Neural cell (in vitro differentiated cells): ENCODE data around the gene B2M. TPM values are rescaled to one million over a fixed set of nuclear protein-coding genes. Genes with fewer than 3 reads are reported as not detected.
"Not testable (repeated sequence)": the region's sequence is repeated elsewhere in the genome, so short reads cannot be mapped to it uniquely, and the experiment has no call there.

Source experiments
- H2AFZ ChIP-seq: fragments of 200-600, 300-800 bp; sonication (generic), shearing (Covaris generic); 2 replicates; pipeline ENCODE4 v1.6.0; 2014; ENCODE audit warnings: low read depth, mild to moderate bottlenecking, antibody characterized with exemption, low read length, moderate library complexity
- H3F3A ChIP-seq: fragments of 200-600 bp; shearing (Covaris generic); 2 replicates; pipeline ENCODE4 v1.6.1; 2016; ENCODE audit warnings: mild to moderate bottlenecking, moderate library complexity, mixed read lengths, antibody characterized with exemption, low read length; ENCODE audit not compliant: insufficient read depth, poor library complexity, severe bottlenecking
- H3K27ac ChIP-seq: fragments of 200-600, 300-800 bp; sonication (generic), shearing (Covaris generic); 2 replicates; pipeline ENCODE4 v1.5.1; 2014; ENCODE audit warnings: mild to moderate bottlenecking, low read length, moderate library complexity
- H3K27me3 ChIP-seq: fragments of 300-800, 200-600 bp; sonication (generic), shearing (Covaris generic); 2 replicates; pipeline ENCODE4 v1.6.0; 2014; ENCODE audit warnings: mild to moderate bottlenecking, low read depth, low read length, moderate library complexity; ENCODE audit not compliant: insufficient read depth
- H3K36me3 ChIP-seq: fragments of 300-800, 200-600 bp; sonication (generic), shearing (Covaris generic); 2 replicates; pipeline ENCODE4 v1.5.1; 2014; ENCODE audit warnings: mild to moderate bottlenecking, antibody characterized with exemption, low read length, moderate library complexity; ENCODE audit not compliant: insufficient read depth
- H3K4me2 ChIP-seq: fragments of 300-800, 200-600 bp; sonication (generic), shearing (Covaris generic); 2 replicates; pipeline ENCODE4 v1.6.0; 2014; ENCODE audit warnings: mild to moderate bottlenecking, low read length
- H3K4me3 ChIP-seq: fragments of 300-800, 200-600 bp; sonication (generic), shearing (Covaris generic); 2 replicates; pipeline ENCODE4 v1.5.1; 2014; ENCODE audit warnings: mild to moderate bottlenecking, low read length, moderate library complexity
- H3K79me2 ChIP-seq: fragments of 200-600 bp; shearing (Covaris generic); replicated peaks from 2 replicates; pipeline ENCODE4 v1.6.0; 2014; ENCODE audit warnings: mild to moderate bottlenecking, low read length, moderate library complexity; ENCODE audit not compliant: insufficient read depth
- H3K9ac ChIP-seq: fragments of 300-800, 200-600 bp; sonication (generic), shearing (Covaris generic); 2 replicates; pipeline ENCODE4 v1.6.1; 2016; ENCODE audit warnings: mild to moderate bottlenecking, low read length, mixed read lengths
- H3K9me2 ChIP-seq: fragments of 200-600 bp; shearing (Covaris generic); 2 replicates; pipeline ENCODE4 v1.6.1; 2016; ENCODE audit warnings: mild to moderate bottlenecking, low read length, mixed read lengths; ENCODE audit not compliant: insufficient read depth
- H3K9me3 ChIP-seq: fragments of 200-600, 300-800 bp; sonication (generic), shearing (Covaris generic); 2 replicates; pipeline ENCODE4 v1.6.1; 2016; ENCODE audit warnings: mild to moderate bottlenecking, mixed run types, low read length, moderate library complexity, mixed read lengths
- H4K20me1 ChIP-seq: fragments of 200-600 bp; shearing (Covaris generic); 2 replicates; pipeline ENCODE4 v1.6.1; 2016; ENCODE audit warnings: mild to moderate bottlenecking, mixed run types; ENCODE audit not compliant: insufficient read depth
- EP300 ChIP-seq: fragments of 450-650 bp; conservative IDR thresholded peaks from 2 replicates; pipeline ENCODE4 v1.6.1; 2014; ENCODE audit warnings: antibody characterized with exemption, mild to moderate bottlenecking, moderate library complexity; ENCODE audit not compliant: poor library complexity, severe bottlenecking
- EZH2 ChIP-seq: fragments of 200-600, 300-800 bp; shearing (Covaris generic), sonication (generic); IDR thresholded peaks from 2 replicates; pipeline ENCODE4 v1.6.1; 2014; ENCODE audit warnings: antibody characterized with exemption, low read length, borderline replicate concordance, mild to moderate bottlenecking; ENCODE audit not compliant: insufficient read depth, poor library complexity, severe bottlenecking
- MXI1 ChIP-seq: fragments of 450-650 bp; conservative IDR thresholded peaks from 2 replicates; pipeline ENCODE4 v1.6.1; 2014; ENCODE audit warnings: antibody characterized with exemption, mild to moderate bottlenecking; ENCODE audit not compliant: poor library complexity, severe bottlenecking
- POLR2AphosphoS5 ChIP-seq: IDR thresholded peaks from 2 replicates; pipeline ENCODE4 v1.6.1; 2012
- RAD21 ChIP-seq: fragments of 450-650 bp; conservative IDR thresholded peaks from 2 replicates; pipeline ENCODE4 v1.6.1; 2014; ENCODE audit warnings: antibody characterized with exemption, mild to moderate bottlenecking, moderate library complexity
- SMC3 ChIP-seq: fragments of 450-650 bp; conservative IDR thresholded peaks from 2 replicates; pipeline ENCODE4 v1.6.1; 2014; ENCODE audit warnings: antibody characterized with exemption, mild to moderate bottlenecking, moderate library complexity; ENCODE audit not compliant: poor library complexity
- TAF1 ChIP-seq: IDR thresholded peaks from 2 replicates; pipeline ENCODE4 v1.6.1; 2012; ENCODE audit warnings: low read depth
- polyA plus RNA-seq: library from polyadenylated mRNA; depleted of rRNA; stranded (reverse); fragments of >200 nt; gene quantifications from 2 replicates; pipeline ENCODE4 v1.2.3, GENCODE V29; 2014
- TF ChIP-seq, protein P1 (sequence below): IDR thresholded peaks from 2 replicates; pipeline ENCODE4 v1.6.1; 2012; ENCODE audit warnings: borderline replicate concordance
- TF ChIP-seq, protein P2 (sequence below): fragments of 450-650 bp; IDR thresholded peaks from 2 replicates; pipeline ENCODE4 v1.5.1; 2014; ENCODE audit warnings: antibody characterized with exemption, mild to moderate bottlenecking, moderate library complexity; ENCODE audit not compliant: poor library complexity, severe bottlenecking

Gene B2M
- polyA plus RNA-seq, 1 donor from 2014 or later = 15.6 TPM

GRCh38 chr15:44698641-44699040, 12.7 kb upstream of the B2M start:
- no peaks in the 10 kb centered on the region for H3K9me3 ChIP-seq
- no peaks in the 10 kb centered on the region for H3K27me3 ChIP-seq
- no peak for TF ChIP-seq MXI1
- no peak for TF ChIP-seq EP300
- no peak for TF ChIP-seq RAD21
- H2AFZ ChIP-seq = no peak overlapping the region
- no peak overlapping the region for H3K9ac ChIP-seq
- H3K9me2 ChIP-seq = no peaks in the 10 kb centered on the region
- H4K20me1 ChIP-seq = no peaks in the 10 kb centered on the region
- no peak overlapping the region for H3K27ac ChIP-seq
- H3K36me3 ChIP-seq = no peaks in the 10 kb centered on the region
- H3K79me2 ChIP-seq = no peaks in the 10 kb centered on the region
- H3K4me3 ChIP-seq = no peak overlapping the region
- H3K4me2 ChIP-seq = no peak overlapping the region
- no peaks in the 10 kb centered on the region for H3F3A ChIP-seq

DNA sequence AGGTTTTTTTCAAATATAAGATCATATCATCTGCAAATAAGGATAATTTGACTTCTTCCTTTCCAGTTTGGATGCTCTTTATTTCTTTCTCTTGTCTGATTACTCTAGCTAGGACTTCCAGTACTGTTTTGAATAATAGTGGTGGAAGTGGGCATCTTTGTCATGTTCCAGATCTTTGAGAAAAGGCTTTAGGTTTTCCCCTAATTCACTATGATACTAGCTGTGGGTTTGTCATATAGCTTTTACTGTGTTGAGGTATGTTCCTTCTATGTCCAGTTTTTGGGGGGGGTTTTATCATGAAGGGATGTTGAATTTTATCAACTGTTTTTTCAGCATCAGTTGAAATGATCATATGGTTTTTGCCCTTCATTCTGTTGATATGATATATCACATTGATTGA, 10.6 kb upstream of the B2M start:
- H3K79me2 ChIP-seq, H3K9ac ChIP-seq, H2AFZ ChIP-seq, H3K9me2 ChIP-seq, H3K36me3 ChIP-seq, H3K9me3 ChIP-seq, H3F3A ChIP-seq, H3K4me2 ChIP-seq, H3K27me3 ChIP-seq, H3K27ac ChIP-seq, H4K20me1 ChIP-seq, H3K4me3 ChIP-seq: not testable (repeated sequence)

GRCh38 chr15:44705986-44706385, 5.3 kb upstream of the B2M start:
- no peaks in the 10 kb centered on the region for H4K20me1 ChIP-seq
- H3K36me3 ChIP-seq = no peaks in the 10 kb centered on the region
- H3F3A ChIP-seq = peaks cover 7% of the 10 kb centered on the region
- no peak overlapping the region for H3K4me3 ChIP-seq
- no peak overlapping the region for H2AFZ ChIP-seq
- no peak for TF ChIP-seq RAD21
- TF ChIP-seq SMC3 = no peak
- TF ChIP-seq MXI1 = no peak
- no peak overlapping the region for H3K27ac ChIP-seq
- H3K9ac ChIP-seq = no peak overlapping the region
- no peak overlapping the region for H3K4me2 ChIP-seq
- no peaks in the 10 kb centered on the region for H3K79me2 ChIP-seq
- no peaks in the 10 kb centered on the region for H3K9me2 ChIP-seq
- no peaks in the 10 kb centered on the region for H3K27me3 ChIP-seq
- H3K9me3 ChIP-seq = no peaks in the 10 kb centered on the region

DNA sequence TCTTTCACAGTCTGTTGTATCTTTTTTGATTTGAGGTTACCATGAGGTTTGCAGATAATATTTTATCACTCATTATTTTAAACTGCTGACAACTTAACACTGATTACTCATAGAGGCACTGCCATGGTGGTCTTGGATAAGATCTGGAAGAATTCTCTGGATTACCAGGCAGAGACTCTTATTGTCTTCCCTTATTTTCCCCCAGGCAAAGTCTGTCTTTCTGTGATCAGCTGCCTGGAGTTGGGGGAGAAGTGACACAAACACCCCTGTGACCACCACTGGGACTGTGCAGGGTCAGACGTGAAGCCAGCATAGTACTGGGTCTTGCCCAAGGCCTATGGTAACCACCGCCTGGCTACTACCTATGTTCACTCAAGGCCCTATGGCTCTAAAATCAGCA, 4.9 kb upstream of the B2M start:
- H3K9me2 ChIP-seq = no peaks in the 10 kb centered on the region
- H3K4me2 ChIP-seq = no peak overlapping the region
- H3K79me2 ChIP-seq = no peaks in the 10 kb centered on the region
- H3K36me3 ChIP-seq = no peaks in the 10 kb centered on the region
- TF ChIP-seq, protein P1, sequence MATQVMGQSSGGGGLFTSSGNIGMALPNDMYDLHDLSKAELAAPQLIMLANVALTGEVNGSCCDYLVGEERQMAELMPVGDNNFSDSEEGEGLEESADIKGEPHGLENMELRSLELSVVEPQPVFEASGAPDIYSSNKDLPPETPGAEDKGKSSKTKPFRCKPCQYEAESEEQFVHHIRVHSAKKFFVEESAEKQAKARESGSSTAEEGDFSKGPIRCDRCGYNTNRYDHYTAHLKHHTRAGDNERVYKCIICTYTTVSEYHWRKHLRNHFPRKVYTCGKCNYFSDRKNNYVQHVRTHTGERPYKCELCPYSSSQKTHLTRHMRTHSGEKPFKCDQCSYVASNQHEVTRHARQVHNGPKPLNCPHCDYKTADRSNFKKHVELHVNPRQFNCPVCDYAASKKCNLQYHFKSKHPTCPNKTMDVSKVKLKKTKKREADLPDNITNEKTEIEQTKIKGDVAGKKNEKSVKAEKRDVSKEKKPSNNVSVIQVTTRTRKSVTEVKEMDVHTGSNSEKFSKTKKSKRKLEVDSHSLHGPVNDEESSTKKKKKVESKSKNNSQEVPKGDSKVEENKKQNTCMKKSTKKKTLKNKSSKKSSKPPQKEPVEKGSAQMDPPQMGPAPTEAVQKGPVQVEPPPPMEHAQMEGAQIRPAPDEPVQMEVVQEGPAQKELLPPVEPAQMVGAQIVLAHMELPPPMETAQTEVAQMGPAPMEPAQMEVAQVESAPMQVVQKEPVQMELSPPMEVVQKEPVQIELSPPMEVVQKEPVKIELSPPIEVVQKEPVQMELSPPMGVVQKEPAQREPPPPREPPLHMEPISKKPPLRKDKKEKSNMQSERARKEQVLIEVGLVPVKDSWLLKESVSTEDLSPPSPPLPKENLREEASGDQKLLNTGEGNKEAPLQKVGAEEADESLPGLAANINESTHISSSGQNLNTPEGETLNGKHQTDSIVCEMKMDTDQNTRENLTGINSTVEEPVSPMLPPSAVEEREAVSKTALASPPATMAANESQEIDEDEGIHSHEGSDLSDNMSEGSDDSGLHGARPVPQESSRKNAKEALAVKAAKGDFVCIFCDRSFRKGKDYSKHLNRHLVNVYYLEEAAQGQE = no peak
- TF ChIP-seq RAD21 (no peak), SMC3 (no peak), TAF1 (no peak), EP300 (no peak), EZH2 (no peak), POLR2AphosphoS5 (no peak), MXI1 (no peak)
- TF ChIP-seq, protein P2, sequence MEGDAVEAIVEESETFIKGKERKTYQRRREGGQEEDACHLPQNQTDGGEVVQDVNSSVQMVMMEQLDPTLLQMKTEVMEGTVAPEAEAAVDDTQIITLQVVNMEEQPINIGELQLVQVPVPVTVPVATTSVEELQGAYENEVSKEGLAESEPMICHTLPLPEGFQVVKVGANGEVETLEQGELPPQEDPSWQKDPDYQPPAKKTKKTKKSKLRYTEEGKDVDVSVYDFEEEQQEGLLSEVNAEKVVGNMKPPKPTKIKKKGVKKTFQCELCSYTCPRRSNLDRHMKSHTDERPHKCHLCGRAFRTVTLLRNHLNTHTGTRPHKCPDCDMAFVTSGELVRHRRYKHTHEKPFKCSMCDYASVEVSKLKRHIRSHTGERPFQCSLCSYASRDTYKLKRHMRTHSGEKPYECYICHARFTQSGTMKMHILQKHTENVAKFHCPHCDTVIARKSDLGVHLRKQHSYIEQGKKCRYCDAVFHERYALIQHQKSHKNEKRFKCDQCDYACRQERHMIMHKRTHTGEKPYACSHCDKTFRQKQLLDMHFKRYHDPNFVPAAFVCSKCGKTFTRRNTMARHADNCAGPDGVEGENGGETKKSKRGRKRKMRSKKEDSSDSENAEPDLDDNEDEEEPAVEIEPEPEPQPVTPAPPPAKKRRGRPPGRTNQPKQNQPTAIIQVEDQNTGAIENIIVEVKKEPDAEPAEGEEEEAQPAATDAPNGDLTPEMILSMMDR = no peak
- no peak overlapping the region for H3K27ac ChIP-seq
- H3F3A ChIP-seq = peaks cover 7% of the 10 kb centered on the region
- H3K27me3 ChIP-seq = peaks cover under 1% of the 10 kb centered on the region
- no peaks in the 10 kb centered on the region for H4K20me1 ChIP-seq
- no peak overlapping the region for H3K4me3 ChIP-seq
- no peak overlapping the region for H3K9ac ChIP-seq
- H3K9me3 ChIP-seq = no peaks in the 10 kb centered on the region
- H2AFZ ChIP-seq = no peak overlapping the region
